B cell (primary cell): Measurements from ENCODE around the gene PPFIA2. TPM values are rescaled to one million over a fixed set of nuclear protein-coding genes. Genes with fewer than 3 reads are reported as not detected.

Source experiments
- ATAC-seq: fragments of 200-7000 bp; cut with Tn5 transposase; one replicate; pipeline ENCODE4 v1.10.0; 2021; ENCODE audit warnings: low read depth, mild to moderate bottlenecking, moderate number of reproducible peaks, moderate library complexity
- CTCF ChIA-PET: fragments of 350-600 bp; sonication (Branson Sonifier 250); formaldehyde crosslinking; loops from one replicate; lab custom pipeline; 2021; ENCODE audit warnings: antibody characterized with exemption, inconsistent platforms; lab: Charles Lee
- POLR2A ChIA-PET: fragments of 350-600 bp; sonication (Branson Sonifier 250); formaldehyde crosslinking; loops from one replicate; lab custom pipeline; 2021; ENCODE audit warnings: antibody characterized with exemption; lab: Charles Lee
- DNase-seq: peaks from one replicate; pipeline ENCODE4 v3.0.0; 2013
- H2AFZ ChIP-seq: 2 replicates; pipeline ENCODE4 v1.6.1; 2012; ENCODE audit warnings: mild to moderate bottlenecking, low read depth, low read length; ENCODE audit not compliant: insufficient read depth, poor library complexity, severe bottlenecking
- H3K27ac ChIP-seq, 2 donors: 1 replicate in 1 of 2; 2 replicates in 1 of 2; pipeline ENCODE4 v1.5.1; 2012 to 2013; ENCODE audit warnings: low read length in 2 of 2, mild to moderate bottlenecking in 2 of 2, moderate library complexity in 1 of 2
- H3K27me3 ChIP-seq, 4 experiments: fragments of 200-600 bp in 1 of 4; sonication (generic) in 1 of 4; replicated peaks in 1 of 4; 1 replicate in 2 of 4; 2 replicates in 2 of 4; pipeline versions ENCODE4 v1.6.1 to v1.7.0; 2013 to 2016; ENCODE audit warnings: low read length in 3 of 4, mild to moderate bottlenecking in 2 of 4, mixed read lengths in 1 of 4, moderate library complexity in 1 of 4; ENCODE audit not compliant: insufficient read depth in 4 of 4, control insufficient read depth in 3 of 4; ENCODE audit errors: control extremely low read depth in 1 of 4
- H3K36me3 ChIP-seq, 2 experiments: replicated peaks in 1 of 2; 1 replicate in 1 of 2; 2 replicates in 1 of 2; pipeline versions ENCODE4 v1.6.1 to v1.7.1; 2013; ENCODE audit warnings: low read length in 1 of 2; ENCODE audit not compliant: insufficient read depth in 2 of 2, control insufficient read depth in 1 of 2; ENCODE audit errors: control extremely low read depth in 1 of 2, extremely low read depth in 1 of 2
- H3K4me1 ChIP-seq, 2 donors: fragments of 200-600 bp in 1 of 2; sonication (generic) in 1 of 2; 1 replicate in 1 of 2; 2 replicates in 1 of 2; pipeline versions ENCODE4 v1.5.1 to v1.6.1; 2013 to 2017; ENCODE audit warnings: low read length in 2 of 2; ENCODE audit not compliant: control insufficient read depth in 2 of 2, insufficient read depth in 2 of 2
- H3K4me2 ChIP-seq: replicated peaks from 2 replicates; pipeline ENCODE3; 2012; ENCODE audit warnings: mild to moderate bottlenecking, low read depth, low read length; ENCODE audit not compliant: poor library complexity, severe bottlenecking
- H3K4me3 ChIP-seq, 5 experiments: fragments of 200-600 bp in 1 of 5; sonication (generic) in 1 of 5; 1 replicate in 3 of 5; 2 replicates in 2 of 5; pipeline versions ENCODE4 v1.5.1 to v1.7.0; 2011 to 2016; ENCODE audit warnings: low read length in 4 of 5, mild to moderate bottlenecking in 4 of 5, low read depth in 2 of 5, control low read depth in 1 of 5, moderate library complexity in 1 of 5; ENCODE audit not compliant: insufficient read depth in 1 of 5; ENCODE audit errors: control extremely low read depth in 1 of 5, extremely low read depth in 1 of 5
- H3K79me2 ChIP-seq: fragments of 200-600 bp; sonication (generic); one replicate; pipeline ENCODE4 v1.6.0; 2016; ENCODE audit warnings: low read length; ENCODE audit not compliant: control insufficient read depth, insufficient read depth
- H3K9ac ChIP-seq: fragments of 200-600 bp; sonication (generic); 2 replicates; pipeline ENCODE4 v1.6.1; 2017; ENCODE audit warnings: mild to moderate bottlenecking, low read length, moderate library complexity
- H3K9me3 ChIP-seq, 3 donors: one replicate each; pipeline versions ENCODE4 v1.6.1 to v1.7.1; 2013; ENCODE audit warnings: low read length in 2 of 3; ENCODE audit not compliant: control insufficient read depth in 2 of 3, insufficient read depth in 1 of 3; ENCODE audit errors: control extremely low read depth in 1 of 3
- H4K20me1 ChIP-seq: 2 replicates; pipeline ENCODE4 v1.6.0; 2012; ENCODE audit warnings: mild to moderate bottlenecking, low read length; ENCODE audit not compliant: insufficient read depth, control insufficient read depth, poor library complexity, severe bottlenecking
- H3K27ac Mint-ChIP-seq: one replicate; pipeline ENCODE4 v1.8.0; 2021; ENCODE audit warnings: mixed read lengths
- H3K27me3 Mint-ChIP-seq: one replicate; pipeline ENCODE4 v1.8.0; 2021; ENCODE audit warnings: mixed read lengths
- H3K4me1 Mint-ChIP-seq: one replicate; pipeline ENCODE4 v1.8.0; 2021; ENCODE audit warnings: mixed read lengths
- H3K4me3 Mint-ChIP-seq: one replicate; pipeline ENCODE4 v1.8.0; 2021; ENCODE audit warnings: mixed read lengths
- H3K9me3 Mint-ChIP-seq: one replicate; pipeline ENCODE4 v1.8.0; 2022; ENCODE audit warnings: mixed read lengths; ENCODE audit not compliant: insufficient read depth
- CTCF ChIP-seq: fragments of 200-600 bp; IDR thresholded peaks from one replicate; pipeline ENCODE4 v1.8.0; 2022; ENCODE audit warnings: antibody characterized with exemption, mild to moderate bottlenecking
- EZH2 ChIP-seq: IDR thresholded peaks from 2 replicates; pipeline ENCODE4 v1.6.1; 2012; ENCODE audit warnings: borderline replicate concordance, low read depth, mild to moderate bottlenecking, moderate library complexity, low read length; ENCODE audit not compliant: insufficient read depth, poor library complexity, severe bottlenecking
- WGBS: methylation state at CpG from one replicate; pipeline ENCODE4 v1.1.5; 2013; ENCODE audit warnings: missing lambda C conversion rate; ENCODE audit not compliant: insufficient coverage; 5-methylcytosine and 5-hydroxymethylcytosine counted together
- intact Hi-C: fragments of 100-400 bp; cut with micrococcal nuclease; formaldehyde crosslinking; loops from one replicate; pipeline ENCODE4 v1.10.0; 2022
- polyA plus RNA-seq: library from polyadenylated mRNA; depleted of rRNA; stranded (reverse); fragments of >200 nt; gene quantifications from 2 replicates; pipeline ENCODE4 v1.2.3, GENCODE V29; 2012
- total RNA-seq, 2 donors: library from RNA; stranded (reverse); fragments of 120-200 nt in 1 of 2; gene quantifications; 1 replicate in 1 of 2; 2 replicates in 1 of 2; pipeline versions ENCODE4 v1.2.3 to v1.2.4, GENCODE V29; 2013 to 2022

The PPFIA2 gene
- total and polyA plus RNA-seq, 2 donors (not counting 1 experiment from before 2014, with no cell fraction given) = not detected

GRCh38 chr12:81644503-81644902, 114.6 kb downstream of the PPFIA2 start:
- Histone ChIP-seq H3K27ac (no peak overlapping the region), H3K9me3 (no peaks in the 10 kb centered on the region), H4K20me1 (no peaks in the 10 kb centered on the region), H3K9ac (no peak overlapping the region), H3K79me2 (no peaks in the 10 kb centered on the region), H2AFZ (no peak overlapping the region), H3K4me1 (no peaks in the 10 kb centered on the region), H3K4me2 (no peak overlapping the region), H3K36me3 (no peaks in the 10 kb centered on the region), H3K4me3 (no peak overlapping the region), H3K27me3 (no peaks in the 10 kb centered on the region)
- H3K9me3 Mint-ChIP-seq = no peaks in the 10 kb centered on the region
- DNase-seq = no peak
- no peak overlapping the region for H3K27ac Mint-ChIP-seq
- intact Hi-C loops = no loop called here
- CTCF ChIA-PET = no interaction called here
- no CpG with 5 or more reads among the region's 1 CpG for WGBS
- no peaks in the 10 kb centered on the region for H3K4me1 Mint-ChIP-seq
- no peak for ATAC-seq
- no peak for TF ChIP-seq CTCF
- no peak for TF ChIP-seq EZH2
- POLR2A ChIA-PET = no interaction called here
- H3K27me3 Mint-ChIP-seq = no peaks in the 10 kb centered on the region
- no peak overlapping the region for H3K4me3 Mint-ChIP-seq

- Histone ChIP-seq H3K9me3 (peaks cover 0 to 3% (median 0%) of the 10 kb centered on the region in 3 donors), H3K4me3 (no peak overlapping the region), H3K4me1 (no peaks in the 10 kb centered on the region), H3K36me3 (no peaks in the 10 kb centered on the region), H3K9ac (no peak overlapping the region), H3K27me3 (no peaks in the 10 kb centered on the region), H2AFZ (no peak overlapping the region), H4K20me1 (no peaks in the 10 kb centered on the region), H3K79me2 (no peaks in the 10 kb centered on the region), H3K27ac (no peak overlapping the region), H3K4me2 (no peak overlapping the region)
- intact Hi-C loops = no loop called here
- POLR2A ChIA-PET = no interaction called here
- no peak overlapping the region for H3K27ac Mint-ChIP-seq
- TF ChIP-seq EZH2 (no peak), CTCF (no peak)
- H3K4me3 Mint-ChIP-seq = no peak overlapping the region
- H3K9me3 Mint-ChIP-seq = no peaks in the 10 kb centered on the region
- CTCF ChIA-PET = no interaction called here
- DNase-seq (no peak), ATAC-seq (no peak)
- WGBS = no CpG with 5 or more reads among the region's 1 CpG
- H3K4me1 Mint-ChIP-seq = no peaks in the 10 kb centered on the region
- H3K27me3 Mint-ChIP-seq = no peaks in the 10 kb centered on the region
These were observed 120.0 kb downstream of the PPFIA2 start for GRCh38 chr12:81639196-81639595.
